BE2C (cell line): Measurements from ENCODE around the gene TMEM184C.

Experiments
- DNase-seq: peaks from one replicate; pipeline ENCODE4 v3.0.0-alpha.2; 2020
- H3K27me3 ChIP-seq: fragments of 250-450 bp; sonication (Bioruptor Pico); 2 replicates; pipeline ENCODE4 v1.5.1; 2020; ENCODE audit warnings: mild to moderate bottlenecking
- H3K36me3 ChIP-seq: fragments of 250-450 bp; sonication (Bioruptor Pico); 2 replicates; pipeline ENCODE4 v1.5.1; 2020; ENCODE audit warnings: mild to moderate bottlenecking
- H3K4me1 ChIP-seq: fragments of 250-450 bp; sonication (Bioruptor Pico); 2 replicates; pipeline ENCODE4 v1.5.1; 2020
- H3K4me3 ChIP-seq: 2 replicates; pipeline ENCODE4 v1.5.1; 2011; ENCODE audit warnings: low read depth, low read length
- H3K9me3 ChIP-seq: fragments of 250-450 bp; sonication (Bioruptor Pico); 2 replicates; pipeline ENCODE4 v1.5.1; 2020
- CTCF ChIP-seq: IDR thresholded peaks from 2 replicates; pipeline ENCODE4 v1.5.1; 2012; ENCODE audit warnings: mild to moderate bottlenecking, low read depth, low read length

The TMEM184C gene

DNA sequence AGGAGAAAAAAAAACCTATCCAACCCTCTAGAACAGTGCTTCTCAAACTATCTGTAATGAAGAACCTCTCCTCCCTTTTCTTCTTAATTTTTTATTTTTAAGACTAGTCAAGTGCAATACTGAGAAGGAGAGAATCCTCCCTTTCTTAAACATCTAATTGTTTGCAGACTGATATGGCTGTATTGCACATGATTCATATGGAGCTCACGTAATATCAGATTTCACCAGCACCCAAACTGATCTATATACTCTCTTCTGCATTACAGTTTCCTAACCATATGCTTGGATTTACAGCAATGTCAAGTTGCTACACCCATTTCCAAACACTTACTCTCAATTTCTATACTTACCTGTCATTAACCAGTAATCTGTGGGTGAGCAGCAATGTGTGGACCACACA is 57.3 kb downstream of the TMEM184C start:
- no peak for DNase-seq
- H3K9me3 ChIP-seq = no peaks in the 10 kb centered on the region
- no peak for TF ChIP-seq CTCF
- H3K27me3 ChIP-seq = no peaks in the 10 kb centered on the region
- no peaks in the 10 kb centered on the region for H3K4me1 ChIP-seq
- H3K36me3 ChIP-seq = peaks cover 18% of the 10 kb centered on the region; the same call in 1 of the 2 replicates
- no peak overlapping the region for H3K4me3 ChIP-seq

- peaks cover 4% of the 10 kb centered on the region; the same call in 1 of the 2 replicates for H3K4me1 ChIP-seq
- H3K36me3 ChIP-seq = peaks cover 15% of the 10 kb centered on the region; the same call in 1 of the 2 replicates
- TF ChIP-seq CTCF = no peak
- no peaks in the 10 kb centered on the region for H3K27me3 ChIP-seq
- H3K9me3 ChIP-seq = no peaks in the 10 kb centered on the region
- no peak overlapping the region for H3K4me3 ChIP-seq
- no peak for DNase-seq
These were observed 60.9 kb downstream of the TMEM184C start for GRCh38 chr4:147678106-147678505.

GRCh38 chr4:147678796-147679549 is 61.8 kb downstream of the TMEM184C start:
- TF ChIP-seq CTCF = peak; percentile 15; the same call in 1 of the 2 replicates
- peaks cover 4% of the 10 kb centered on the region; the same call in 1 of the 2 replicates for H3K4me1 ChIP-seq
- H3K36me3 ChIP-seq = peaks cover 14% of the 10 kb centered on the region; the same call in 1 of the 2 replicates
- H3K9me3 ChIP-seq = no peaks in the 10 kb centered on the region
- no peak overlapping the region for H3K4me3 ChIP-seq
- no peaks in the 10 kb centered on the region for H3K27me3 ChIP-seq
- no peak for DNase-seq

- Histone ChIP-seq H3K4me3 (peak overlapping the region; percentile 80), H3K36me3 (peaks cover 14% of the 10 kb centered on the region; the same call in 1 of the 2 replicates), H3K27me3 (no peaks in the 10 kb centered on the region), H3K9me3 (no peaks in the 10 kb centered on the region), H3K4me1 (peaks cover 4% of the 10 kb centered on the region; the same call in 1 of the 2 replicates)
- TF ChIP-seq CTCF = no peak
- DNase-seq = no peak
These were observed 65.6 kb downstream of the TMEM184C start for GRCh38 chr4:147682755-147683154.

DNA sequence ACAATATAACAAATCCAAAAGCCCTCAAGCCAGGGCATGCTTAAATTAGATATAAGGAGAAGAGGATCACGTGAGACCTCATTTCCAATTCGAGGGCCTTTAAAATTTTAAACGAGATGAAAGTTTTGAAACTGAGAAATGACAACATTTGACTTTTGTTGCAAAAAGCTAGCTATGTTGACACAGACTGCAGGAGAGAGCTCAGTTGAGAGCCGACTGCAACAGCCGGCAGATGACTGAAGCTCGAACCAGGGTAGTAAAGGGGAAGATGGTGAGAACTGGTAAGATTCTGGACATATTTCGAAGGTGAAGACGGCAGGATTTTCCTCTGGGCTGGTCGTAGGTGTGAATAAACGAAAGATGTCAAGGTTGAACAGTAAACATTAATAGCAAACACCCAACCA is 66.0 kb downstream of the TMEM184C start:
- TF ChIP-seq CTCF = no peak
- H3K9me3 ChIP-seq = no peaks in the 10 kb centered on the region
- H3K36me3 ChIP-seq = peaks cover 14% of the 10 kb centered on the region; the same call in 1 of the 2 replicates
- DNase-seq = no peak
- peaks cover 4% of the 10 kb centered on the region; the same call in 1 of the 2 replicates for H3K4me1 ChIP-seq
- H3K4me3 ChIP-seq = peak overlapping the region; percentile 80
- H3K27me3 ChIP-seq = no peaks in the 10 kb centered on the region
